NCI-H748 treated with DMSO at 0.1 percent for 48 hours (cell line): Measurements from ENCODE around the gene NRAS.
"Not testable (repeated sequence)": the region's sequence is repeated elsewhere in the genome, so short reads cannot be mapped to it uniquely, and the experiment has no call there.

ENCODE experiments used
- DNase-seq: peaks from one replicate; lab custom pipeline; 2025; lab: John Stamatoyannopoulos, UW

Gene NRAS

DNA sequence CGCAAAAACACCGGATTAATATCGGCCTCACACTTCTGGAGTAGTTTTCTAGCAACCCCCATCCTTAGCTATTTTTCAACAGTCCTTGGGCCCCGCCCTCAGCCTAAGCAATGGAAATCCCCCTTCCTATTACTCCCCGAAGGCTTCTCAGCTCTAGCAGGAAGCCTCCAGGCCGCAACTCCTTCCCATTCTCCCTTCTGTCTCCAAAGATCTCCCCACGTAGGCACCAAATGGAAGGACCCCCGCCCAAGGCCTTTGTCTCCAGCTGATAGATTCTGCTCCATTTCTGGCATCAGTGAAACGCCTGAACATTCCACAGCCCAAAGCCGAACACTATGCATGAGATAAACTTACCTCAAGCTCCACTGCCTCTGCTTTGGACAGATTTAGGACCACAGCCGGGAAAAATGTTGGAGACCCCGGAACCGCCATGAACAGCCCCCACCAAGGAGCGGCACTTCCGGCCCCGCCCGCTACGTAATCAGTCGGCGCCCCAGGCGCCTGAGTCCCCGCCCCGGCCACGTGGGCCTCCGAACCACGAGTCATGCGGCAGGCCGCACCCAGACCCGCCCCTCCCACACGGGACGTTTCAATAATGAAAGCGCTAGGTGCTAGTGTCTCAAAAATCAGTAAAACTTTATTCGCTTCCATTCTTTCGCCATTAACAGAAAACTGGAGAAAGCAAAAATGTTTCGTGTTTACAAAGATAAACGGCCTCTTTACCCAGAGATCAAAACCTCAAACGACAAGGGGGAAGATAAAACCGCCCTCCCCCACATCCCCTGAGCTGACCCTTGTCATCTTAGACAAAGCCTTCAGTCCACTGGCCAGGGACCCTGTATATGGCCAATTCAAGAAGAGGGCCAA, at the start of gene NRAS:
TSS of gene NRAS (minus strand) at position 468 of the 867 bp plus-strand sequence. CDS start 611 bp downstream, outside the sequence.
- peak; percentile 61 for DNase-seq

DNA sequence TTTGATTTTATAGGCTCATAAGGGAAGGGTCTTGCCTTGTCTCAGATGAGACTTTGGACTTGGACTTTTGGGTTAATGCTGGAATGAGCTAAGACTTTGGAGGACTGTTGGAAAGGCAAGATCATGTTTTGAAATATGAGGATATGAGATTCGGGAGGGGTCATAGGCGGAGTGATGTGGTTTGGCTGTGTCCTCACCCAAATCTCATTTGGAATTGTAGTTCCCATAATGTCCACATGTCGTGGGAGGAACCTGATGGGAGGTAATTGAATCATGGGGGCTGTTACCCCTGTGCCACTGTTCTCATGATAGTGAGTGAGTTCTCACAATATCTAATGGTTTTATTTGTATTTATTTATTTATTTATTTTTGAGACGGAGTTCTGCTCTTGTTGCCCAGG, 48.1 kb upstream of the NRAS start:
- DNase-seq = no peak

DNA sequence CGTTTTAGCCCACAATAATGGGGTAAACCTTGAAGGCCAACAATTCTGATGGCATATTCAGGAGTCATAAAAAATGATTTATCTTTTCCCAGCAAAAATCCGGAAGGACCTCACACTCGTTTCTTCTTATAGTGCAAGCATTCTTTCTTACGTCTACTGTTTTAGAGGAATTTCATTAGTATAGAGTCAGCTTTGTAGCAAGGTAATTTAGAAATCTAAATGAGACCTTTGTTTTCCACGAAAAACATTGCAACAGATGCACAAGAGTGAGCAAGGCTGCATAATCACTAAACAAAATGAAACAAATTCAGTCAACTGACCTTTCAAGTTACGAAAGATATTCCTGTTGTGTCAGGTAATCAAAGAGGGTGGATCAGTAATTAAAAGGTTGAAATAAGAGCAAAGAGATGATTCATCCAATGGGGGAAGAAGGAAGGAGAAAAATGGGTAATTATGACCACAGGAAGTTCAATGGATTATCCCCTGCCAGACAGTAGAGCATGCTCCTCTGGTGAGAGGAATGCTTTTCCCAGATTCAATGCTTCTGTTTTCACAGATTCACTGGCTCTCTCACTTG, 41.8 kb upstream of the NRAS start:
- peak; percentile 26 for DNase-seq

DNA sequence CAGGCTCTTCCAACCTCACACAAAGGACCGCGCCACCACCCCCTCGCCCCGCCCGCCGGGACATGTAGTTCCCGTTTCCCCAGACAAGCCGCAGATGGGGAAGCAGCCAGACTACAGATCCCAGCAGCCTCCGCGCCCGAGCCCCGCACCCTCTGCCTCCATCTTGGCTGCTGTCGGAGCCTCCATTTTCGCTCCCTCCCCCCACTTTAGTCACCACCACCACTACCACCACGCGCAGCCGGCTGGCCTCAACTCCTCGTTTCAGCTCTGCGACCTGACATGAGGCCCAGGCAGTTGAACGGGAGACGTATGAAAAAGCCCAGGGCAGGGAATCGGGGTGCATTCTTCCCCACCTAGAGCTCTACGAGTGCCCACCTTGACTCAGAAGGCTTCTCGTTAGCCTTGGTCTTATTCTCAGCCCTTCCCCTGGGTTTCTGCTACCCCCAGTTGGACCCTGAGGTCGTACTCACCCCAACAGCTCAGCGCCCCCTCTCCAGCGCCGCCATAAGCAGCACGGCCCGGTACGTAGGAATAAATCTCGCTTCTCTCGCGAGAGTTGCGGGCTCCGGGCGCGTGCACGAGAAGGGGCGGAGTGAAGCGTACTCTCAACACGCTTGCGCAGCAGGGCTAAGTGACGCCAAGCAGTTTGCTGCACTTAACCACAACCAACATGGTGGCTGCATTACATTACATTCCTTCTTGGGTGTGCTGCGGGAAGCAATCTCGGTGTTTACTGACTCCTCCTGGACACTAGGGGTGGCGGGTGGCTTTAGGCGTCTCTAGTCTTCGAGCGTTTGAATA, 41.1 kb upstream of the NRAS start, which contains the start of gene CSDE1:
TSS of gene CSDE1 (minus strand) at position 530 of the 801 bp plus-strand sequence. CDS start 18,094 bp downstream, outside the sequence.
- peak; percentile 96 for DNase-seq

DNA sequence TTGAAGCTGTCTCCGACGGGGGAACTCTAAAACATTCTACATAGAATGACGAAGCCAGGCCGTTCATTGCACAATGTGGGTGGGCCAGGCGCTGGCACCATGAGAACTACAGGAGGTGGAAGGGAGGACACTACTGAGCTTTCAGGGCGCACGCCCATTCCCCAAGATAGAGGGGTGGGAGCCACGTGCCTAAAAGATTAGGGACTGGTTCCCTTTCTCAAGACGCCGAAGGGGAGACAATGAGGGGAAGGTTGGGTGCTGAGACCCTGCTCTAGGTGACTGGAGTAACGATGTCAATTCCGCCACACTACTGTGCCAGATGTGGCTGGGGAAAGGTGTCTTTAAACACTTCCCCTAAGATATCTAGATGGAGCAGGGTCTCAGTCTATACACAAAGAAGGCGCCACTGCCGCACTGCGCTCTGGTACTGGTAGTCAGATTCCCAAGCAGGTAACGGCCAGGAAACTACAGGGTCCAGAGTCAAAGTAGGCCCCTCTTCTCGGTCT, 40.4 kb upstream of the NRAS start:
- DNase-seq = no peak

DNA sequence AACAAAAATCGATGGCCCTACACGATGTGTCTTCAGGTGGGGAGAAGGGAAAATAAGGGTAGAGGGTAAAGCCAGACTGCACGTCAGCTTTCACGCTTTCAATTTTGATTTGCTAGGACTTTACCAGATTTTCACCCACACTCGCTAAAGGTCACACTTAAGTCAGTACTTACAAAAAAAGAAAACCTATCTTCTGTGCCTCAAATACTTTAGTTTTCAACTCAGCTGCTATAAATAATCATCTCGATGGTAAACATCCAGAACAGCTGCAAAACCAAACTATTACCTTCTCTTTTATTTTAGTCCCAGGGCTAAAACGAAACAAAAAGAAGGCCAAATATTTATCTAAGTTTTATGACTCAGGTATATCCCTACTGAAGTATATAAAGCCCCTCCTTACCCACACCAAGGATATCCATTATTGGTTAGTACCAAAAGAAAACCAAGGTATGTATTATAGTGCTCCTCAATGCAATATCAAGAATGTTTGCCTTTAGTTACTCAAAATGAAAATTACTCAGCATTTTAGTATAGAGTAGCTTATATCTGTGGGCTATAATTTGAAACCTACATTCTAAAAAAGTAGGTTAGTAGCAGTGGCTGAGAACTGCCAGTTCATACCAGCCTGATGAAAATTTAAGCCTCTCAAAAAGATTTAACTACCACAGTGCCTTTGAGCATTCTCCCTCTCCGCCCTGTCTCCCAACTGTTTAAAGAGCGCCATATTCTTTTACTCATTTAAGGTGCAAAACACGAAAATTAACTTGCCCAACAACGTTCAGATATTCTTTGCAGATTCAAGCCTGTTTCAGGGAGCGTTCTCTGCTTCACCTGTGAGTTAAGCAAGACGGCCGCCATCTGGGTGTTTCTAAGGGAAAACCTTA, 39.7 kb upstream of the NRAS start:
- no peak for DNase-seq

DNA sequence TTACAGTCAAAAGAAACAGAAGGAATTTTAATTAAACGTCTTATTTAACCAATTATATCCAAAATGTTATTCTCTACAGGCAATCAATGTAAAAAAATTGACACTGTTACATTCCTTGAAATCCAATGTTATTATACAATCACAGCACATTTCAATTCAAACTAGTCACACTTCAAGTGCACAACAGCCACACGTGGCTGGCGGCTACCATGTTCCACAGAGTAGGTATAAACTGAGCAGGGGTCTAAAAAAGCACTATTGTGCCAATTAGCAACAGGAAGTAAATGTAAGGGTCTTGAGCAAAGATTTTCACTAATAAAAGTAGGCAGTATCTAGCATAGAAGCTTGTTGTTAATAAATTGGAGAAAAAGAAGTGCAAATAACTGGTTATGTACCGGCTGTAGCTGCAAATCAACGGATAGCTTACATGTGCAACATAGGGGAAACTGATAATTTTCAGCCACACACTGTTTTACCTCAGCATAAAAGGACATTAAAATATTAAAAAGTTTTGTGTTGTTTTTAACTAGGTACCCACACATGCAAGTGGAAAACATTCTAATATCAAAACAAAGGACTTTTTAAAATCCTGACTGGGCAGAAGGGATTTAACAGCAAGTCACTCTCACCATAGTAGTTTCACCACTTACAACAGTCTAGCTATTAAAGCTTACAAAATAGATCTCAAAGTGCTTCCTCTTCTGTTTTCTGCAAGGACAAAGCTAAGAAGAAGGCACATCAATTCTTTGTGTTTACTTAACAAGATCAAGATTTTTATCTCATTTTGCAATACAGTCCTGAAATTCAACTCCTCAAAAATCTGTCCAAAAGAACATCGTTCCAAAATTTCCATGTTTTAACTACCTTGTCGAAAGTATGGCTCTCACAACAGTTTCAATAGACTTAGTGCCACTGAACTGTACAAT, 38.7 kb upstream of the NRAS start:
- DNase-seq = no peak

DNA sequence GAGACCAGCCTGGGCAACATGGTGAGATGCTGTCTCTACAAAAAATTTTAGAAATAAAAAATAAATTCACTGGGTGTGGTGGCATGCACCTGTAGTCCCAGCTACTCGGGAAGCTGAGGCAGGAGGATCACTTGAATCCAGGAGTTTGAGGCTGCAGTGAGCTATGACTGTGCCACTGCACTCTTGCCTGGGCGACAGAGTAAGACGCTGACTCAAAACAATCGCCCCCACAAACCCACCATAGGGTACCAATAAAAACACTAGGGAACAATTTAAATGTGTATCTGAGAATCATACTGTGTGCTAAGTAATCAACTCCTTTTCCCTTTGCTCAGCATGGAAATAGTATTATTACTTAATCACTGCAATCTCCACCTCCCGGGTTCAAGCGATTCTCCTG, 37.1 kb upstream of the NRAS start:
- DNase-seq = not testable (repeated sequence)

DNA sequence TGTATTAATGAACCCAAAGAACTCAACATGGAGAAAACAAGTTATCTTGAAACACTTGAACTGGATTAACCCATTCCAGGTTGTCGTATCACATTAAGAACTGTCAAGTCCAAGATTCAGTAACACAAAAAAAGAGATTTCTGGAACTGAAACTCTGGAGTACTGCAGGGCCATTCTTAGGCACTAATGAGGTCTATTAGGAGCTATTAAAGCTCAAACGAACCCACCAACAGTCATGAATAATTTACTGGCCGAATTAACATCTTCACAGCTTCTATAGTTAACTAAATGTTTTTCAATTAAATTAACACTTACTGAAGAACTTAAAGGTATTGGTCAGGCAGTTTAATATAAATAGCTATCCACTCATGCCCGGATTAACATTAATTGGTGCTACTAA, 36.6 kb upstream of the NRAS start:
- DNase-seq = no peak

DNA sequence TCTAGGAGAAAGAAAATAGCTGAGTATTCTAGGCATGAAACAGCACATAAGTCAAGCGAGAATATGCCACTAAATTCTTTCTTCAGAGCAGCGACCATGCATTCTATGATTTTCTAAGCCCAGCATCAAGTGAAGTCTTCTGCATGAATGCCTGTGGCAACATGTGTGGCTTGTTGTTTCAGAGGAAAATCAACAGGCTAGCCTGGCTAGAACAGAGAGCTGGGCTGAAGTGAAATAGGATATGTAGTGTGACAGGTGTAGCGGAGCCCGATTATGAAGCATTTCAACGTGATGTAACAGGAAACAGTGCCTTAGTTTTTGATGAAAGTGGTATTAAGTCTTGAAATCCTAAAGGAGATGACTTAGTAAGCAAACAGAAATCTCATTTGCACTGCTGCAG, 34.2 kb upstream of the NRAS start:
- no peak for DNase-seq

DNA sequence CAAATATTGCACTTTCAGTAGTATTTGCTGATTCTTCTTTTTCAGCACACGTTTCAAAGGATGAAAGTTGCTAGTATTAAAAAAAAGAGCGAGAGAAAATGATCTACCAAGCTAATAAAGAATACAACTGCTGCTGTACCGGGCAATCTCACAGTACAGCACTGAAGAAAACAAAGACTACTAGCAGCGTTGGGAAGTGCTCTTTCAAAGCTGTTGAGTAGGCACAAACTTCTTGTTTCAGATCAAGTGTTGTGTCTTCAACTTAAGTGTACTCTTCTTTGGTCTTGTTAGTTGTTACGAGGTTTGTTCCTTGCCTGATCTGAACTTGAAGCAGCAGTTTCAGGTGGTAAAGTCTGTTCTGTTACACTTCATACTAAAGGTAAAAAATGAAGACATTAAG, 33.3 kb upstream of the NRAS start:
- DNase-seq = no peak

DNA sequence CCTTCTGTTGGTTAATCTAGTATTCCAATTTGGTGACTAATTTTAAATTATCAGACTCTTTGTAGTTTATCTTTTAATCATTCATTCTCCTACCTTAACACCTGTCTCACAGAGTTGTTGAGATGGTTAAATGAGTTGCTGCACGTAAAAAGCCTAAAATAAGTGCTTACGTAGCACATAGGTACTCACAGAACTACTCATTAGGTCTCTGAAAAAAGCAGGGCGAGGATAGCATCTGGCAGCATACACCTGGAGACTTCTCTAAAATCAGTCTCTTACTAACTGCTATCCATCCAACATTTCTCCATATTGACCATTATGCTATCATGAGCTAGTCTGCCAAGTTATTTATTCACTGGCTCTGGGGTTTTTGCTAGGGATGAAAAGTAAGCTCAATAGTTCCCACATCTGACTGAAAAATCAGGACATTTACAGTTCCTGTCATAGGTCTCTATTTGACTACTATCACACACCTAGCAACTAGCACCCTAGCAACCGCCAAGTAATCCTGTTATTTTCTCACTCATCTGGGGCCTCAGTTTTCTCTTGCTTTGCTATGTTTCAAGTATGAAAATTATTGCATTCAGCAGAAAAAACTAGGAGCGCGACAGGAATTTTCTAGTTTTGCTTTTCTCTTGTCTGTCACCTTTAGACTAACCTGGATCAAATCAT, 30.0 kb upstream of the NRAS start:
- DNase-seq = no peak

DNA sequence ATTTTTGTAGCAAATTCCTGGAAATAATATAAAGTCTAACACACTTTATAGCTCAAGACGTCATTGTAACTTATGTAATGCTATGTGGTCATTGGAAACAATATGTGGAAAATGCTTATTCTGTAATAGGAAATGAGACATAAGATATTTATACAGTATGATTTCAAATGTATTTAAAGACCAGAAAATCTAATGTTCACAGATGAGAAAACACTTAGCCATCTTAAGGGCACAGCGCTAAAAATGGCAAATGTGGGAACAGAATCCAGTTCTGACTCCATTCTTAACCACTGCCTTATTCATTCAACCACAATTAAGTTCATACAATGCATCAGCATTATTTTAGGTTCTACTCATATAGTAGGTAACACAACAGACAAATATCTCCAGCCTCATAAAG, 28.7 kb upstream of the NRAS start:
- DNase-seq = no peak

DNA sequence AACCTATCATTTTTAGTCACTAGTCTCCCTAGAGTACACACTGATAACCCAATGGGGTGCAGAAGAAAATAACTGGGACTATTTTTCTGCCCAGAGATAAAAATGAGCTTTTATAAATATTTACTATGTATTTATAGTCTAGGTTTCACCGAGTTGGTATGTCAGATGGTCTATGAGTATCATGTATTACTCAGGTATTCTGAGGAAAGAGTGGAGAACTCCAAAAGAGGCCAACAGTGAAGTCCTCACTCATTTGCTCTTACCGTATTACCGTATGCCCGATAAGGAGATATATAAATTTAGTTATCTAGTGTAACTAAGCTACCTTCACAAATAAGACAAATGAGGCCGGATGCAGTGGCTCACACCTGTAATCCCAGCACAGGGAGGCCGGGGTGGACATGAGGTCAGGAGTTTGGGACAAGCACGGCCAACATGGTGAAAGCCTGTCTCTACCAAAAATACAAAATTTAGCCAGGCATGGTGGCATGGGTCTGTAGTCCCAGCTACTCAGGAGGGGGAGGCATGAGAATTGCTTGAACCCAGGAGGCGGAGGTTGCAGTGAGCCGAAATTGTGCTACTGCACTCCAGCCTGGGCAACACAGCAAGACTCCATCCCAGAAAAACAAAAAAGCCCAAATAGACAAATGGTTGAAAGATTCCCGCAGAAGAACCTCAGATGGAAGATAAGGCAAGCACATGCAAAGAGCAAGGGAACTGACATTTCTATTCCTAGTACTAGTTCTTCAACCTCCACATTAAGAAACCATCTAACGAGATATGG, 25.6 kb upstream of the NRAS start:
- DNase-seq = no peak

DNA sequence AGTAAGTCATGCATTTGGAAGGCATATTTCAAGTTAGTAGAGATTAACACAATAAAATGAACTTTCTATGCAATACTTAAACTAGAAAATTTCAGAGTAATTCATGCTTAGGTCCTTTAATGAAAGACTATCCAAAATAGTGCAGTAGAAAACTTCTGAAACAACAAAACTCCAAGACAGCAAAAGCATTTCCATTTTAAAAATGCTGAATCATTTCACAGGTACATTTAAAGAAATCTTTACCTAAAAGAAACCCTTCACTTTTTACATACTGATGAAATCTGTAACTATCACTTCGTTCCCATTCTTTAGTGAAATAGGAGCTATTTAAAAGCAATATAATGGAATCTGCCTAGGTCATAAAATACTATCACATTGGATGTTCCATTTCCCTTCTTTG, 23.8 kb upstream of the NRAS start:
- DNase-seq = no peak

DNA sequence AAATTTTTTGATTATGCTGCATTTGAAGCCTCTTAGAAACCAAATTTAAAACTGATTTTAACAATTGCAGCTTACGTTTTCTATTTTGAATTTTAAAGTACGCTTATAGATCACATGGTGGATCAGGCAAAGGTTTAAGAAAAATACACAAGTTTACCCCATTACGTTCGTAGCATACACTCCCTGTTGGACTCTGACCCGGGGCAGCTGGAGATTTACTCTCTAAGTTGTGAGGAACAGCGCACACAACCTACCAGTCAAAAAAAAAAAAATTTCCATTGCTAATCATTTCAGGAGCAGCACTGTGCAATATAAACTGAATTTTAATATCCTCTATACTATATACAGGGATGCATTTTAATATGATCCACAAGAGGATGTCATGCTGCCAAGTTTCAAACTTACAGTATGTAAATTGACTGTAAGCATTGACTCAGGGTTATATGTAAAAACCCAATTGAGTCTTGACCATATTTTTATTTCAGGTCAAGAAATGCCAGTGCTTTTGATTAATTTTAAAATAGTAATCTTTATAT, 20.8 kb upstream of the NRAS start:
- no peak for DNase-seq

DNA sequence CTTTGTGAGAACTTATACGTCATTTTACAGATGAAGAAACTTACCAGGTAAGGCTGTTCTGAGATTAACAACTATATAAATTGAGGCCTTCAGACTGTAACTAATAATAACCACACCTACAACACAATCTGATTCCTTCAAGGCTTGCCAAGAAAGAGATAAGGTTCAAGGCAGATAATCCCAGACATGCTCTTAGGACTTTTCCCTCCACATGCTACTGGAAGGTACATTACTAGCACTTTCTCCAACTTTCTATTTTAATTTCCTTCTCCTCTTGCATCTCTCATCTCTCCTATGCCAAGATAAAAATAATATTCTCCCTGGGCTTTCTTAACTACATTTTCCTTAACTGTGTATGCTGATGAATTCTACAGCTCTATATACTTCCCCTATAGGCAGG, 18.9 kb upstream of the NRAS start:
- no peak for DNase-seq

DNA sequence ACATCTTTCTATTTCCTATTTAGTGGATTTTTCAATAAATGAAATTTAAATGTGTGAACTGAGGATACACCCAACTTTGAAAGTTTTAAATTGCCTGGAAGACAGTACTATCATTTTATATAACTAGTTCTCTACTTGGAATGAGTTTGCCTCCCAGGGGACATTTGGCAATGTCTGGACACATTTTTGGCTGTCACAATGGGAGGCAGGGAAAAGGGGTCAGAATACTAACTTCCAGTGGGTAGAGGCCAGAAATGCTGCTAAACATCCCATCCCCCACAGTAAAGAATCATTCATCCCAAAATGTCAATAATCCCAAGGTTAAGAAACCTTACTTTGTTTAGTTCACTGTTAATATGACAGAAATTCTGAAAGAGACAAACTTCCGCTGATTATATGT, 13.2 kb upstream of the NRAS start:
- DNase-seq = no peak

DNA sequence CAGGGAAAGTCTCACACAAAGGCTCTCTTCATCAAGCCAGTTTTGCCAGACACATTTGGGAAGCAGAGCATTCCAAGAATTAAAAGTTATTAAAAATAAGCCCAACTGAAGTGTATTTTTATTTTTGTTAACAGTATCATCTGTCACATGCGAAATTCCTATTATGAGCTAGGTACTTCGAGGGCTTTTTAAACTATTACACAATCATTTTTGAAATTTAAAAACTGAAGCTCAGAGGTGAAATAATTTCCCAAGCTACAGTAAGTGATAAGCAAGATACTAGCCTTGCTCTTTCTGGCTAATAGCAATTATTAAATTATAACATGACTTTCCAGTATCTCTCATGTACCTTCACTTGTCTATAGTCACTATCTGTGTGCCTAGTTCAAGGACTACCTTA, 12.0 kb upstream of the NRAS start:
- no peak for DNase-seq
